ENCODE results near the gene POLH.

GRCh38 chr6:43572015-43572414, 4.0 kb upstream of the POLH start:
- TF ChIP-seq, protein P1, sequence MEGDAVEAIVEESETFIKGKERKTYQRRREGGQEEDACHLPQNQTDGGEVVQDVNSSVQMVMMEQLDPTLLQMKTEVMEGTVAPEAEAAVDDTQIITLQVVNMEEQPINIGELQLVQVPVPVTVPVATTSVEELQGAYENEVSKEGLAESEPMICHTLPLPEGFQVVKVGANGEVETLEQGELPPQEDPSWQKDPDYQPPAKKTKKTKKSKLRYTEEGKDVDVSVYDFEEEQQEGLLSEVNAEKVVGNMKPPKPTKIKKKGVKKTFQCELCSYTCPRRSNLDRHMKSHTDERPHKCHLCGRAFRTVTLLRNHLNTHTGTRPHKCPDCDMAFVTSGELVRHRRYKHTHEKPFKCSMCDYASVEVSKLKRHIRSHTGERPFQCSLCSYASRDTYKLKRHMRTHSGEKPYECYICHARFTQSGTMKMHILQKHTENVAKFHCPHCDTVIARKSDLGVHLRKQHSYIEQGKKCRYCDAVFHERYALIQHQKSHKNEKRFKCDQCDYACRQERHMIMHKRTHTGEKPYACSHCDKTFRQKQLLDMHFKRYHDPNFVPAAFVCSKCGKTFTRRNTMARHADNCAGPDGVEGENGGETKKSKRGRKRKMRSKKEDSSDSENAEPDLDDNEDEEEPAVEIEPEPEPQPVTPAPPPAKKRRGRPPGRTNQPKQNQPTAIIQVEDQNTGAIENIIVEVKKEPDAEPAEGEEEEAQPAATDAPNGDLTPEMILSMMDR (IDR thresholded peaks at IDR 0.05), result no peak
- TF ChIP-seq POLR2A (IDR thresholded peaks at IDR 0.05) (no peak), POLR2AphosphoS5 (IDR thresholded peaks at IDR 0.05) (no peak)
